Stimulated activated CD8-positive, alpha-beta memory T cell treated with anti-CD3 and anti-CD28 coated beads, Interleukin-4, amount 100 ng/mL, for 24 hours (primary cell): Measurements from ENCODE around the gene DNAH3.

ENCODE experiments used
- DNase-seq: peaks from one replicate; pipeline ENCODE4 v3.0.0-alpha.2; 2020; ENCODE audit warnings: low read depth

DNAH3 gene

GRCh38 chr16:20903899-20904506, 246.6 kb downstream of the DNAH3 start:
- DNase-seq: no peak

DNA sequence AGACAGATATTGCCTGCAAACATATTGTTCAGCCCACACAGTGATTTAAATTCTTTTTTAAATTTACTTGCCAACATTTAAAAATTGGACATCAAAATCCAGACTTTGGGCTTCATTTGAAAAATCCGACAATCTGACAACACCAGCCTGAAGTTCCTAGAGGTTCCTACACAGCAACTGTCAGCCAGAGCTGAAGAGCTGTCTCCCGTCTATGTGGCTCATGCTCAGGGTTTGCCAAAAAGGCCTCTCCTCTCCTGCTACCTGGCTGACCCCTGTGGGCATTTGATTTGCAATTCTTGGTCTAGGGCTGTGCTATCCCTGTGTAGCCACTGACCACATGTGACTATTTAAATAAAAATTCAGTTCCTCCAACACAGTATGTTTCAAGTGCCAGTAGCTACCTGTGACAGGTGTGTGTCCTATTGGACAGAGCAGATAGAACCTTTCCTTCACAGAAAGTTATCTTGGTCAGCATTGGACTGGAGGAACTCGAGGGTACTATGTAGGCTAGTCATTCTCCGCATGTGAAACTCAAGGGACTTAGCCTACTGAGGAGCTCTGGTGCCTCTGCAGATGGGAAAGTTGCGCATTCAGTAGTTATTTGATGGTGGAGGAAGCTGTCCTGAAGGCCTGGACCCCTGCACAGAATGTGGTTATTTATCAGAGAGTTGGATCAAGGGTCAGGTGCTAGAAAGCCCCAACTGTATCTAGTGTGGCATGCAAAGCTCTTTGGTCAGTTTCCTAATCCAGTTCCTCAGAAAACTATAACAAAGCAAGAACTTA, 247.3 kb downstream of the DNAH3 start:
- no peak for DNase-seq

DNA sequence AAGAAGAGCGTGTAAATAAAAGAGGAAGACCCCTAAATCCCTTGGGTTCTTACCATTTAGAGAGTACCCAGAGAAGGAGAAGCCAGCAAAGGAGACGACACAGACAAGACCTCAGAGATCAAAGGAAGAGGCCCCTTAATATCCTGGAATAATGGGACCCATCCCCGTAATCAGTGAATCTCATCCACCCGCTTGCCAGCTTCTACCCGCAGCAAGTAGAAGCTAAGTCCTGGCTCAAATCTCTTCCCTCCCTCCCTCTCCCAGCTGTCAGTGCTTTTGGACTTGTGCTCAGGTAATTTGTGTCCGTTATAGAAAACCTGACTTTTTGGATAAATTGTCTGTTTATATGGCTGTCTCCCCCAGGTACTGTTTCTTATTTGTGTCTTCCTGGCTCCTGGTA, 248.2 kb downstream of the DNAH3 start:
- no peak for DNase-seq

GRCh38 chr16:20901436-20902112, 249.1 kb downstream of the DNAH3 start:
- DNase-seq: peak; percentile 1

GRCh38 chr16:20901068-20901435, 249.6 kb downstream of the DNAH3 start:
- DNase-seq: no peak

DNA sequence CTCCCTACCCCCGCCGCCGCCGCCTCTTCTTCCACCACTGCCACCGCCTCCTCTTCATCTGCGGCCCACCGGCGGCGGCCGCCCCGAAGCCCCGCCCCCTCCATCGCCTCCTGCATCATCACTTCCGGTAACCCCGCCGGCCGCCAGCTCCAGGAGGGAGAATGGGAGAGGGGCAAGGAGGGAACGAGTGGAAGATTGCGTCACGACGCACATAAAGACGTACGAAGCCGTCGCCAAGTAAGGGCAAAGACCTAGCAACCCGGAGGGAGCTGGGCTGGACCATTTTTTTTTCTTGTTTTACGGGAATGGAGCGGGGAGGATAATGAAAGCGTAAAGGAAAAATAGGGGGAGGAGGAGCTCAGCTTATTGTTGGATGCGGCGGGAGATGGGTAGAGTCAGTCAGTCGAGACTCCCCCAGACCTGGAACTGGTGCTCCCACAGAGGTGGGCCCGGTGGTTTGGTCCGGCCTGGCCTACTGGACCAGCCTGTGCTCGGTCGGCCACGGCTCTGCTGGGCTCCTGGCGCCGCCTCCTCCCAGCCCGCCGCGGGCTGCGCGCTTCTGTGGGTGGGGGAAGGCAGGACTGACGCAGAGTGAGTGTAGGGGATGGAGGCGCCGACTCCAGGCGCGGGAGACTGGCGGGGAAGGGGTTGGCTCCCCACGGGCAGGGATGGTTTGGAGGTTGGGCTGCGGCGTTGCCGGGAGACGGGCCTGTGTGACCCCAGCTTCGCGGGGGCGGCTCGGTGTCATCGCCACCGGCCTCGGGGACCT, 250.2 kb downstream of the DNAH3 start, which contains the start of the genes DCUN1D3 and LYRM1:
TSS of gene DCUN1D3 (minus strand) at position 60 of the 769 bp plus-strand sequence. CDS start 37,820 bp downstream, outside the sequence.
TSS of gene LYRM1 (plus strand) at position 473 of the 769 bp plus-strand sequence. CDS start 14,785 bp downstream, outside the sequence.
- DNase-seq: peak; percentile 84

DNA sequence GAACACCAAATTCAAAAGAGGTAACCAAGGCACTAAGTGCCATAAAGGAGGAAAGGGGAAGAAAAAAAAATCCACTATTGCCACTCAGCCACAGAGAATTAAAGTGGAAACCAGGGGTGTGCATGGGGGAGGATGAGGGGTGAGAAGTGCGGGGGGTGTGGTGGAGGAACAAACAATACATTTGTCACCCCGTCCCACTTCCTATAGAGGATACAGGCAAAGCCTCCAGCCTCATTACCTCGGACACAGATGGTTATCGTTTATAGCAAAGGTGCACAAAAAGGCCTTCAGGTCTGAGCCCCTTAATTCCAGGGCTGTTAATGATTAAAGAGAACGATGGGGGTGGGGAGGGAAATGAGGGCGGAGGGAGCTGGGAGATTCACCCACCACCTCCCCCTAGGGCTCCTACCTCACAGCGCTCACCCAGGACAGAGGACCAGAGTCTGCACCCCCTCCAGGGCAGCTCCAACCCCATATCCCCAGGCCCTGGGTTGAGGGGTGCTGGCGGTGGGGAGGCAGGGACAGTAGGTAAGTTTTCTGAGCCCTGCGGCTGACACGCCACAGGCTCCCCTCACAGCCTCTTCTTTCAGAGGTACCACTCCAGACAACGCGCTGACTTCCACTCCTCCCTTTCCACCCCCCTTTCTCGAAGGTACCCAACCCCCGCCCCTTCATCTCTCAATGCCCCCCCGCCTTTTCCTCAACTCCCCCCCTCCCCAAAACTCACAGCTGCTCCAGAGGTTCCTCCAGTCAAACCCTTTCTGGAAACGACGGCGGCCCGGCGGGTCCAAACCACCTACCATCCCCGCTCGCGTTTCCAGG, 251.0 kb downstream of the DNAH3 start:
- DNase-seq: peak; percentile 5

- DNase-seq: no peak
These were observed 251.6 kb downstream of the DNAH3 start for GRCh38 chr16:20899071-20899470.

GRCh38 chr16:20897922-20898321, 252.7 kb downstream of the DNAH3 start:
- DNase-seq: no peak

GRCh38 chr16:20897253-20897897, 253.3 kb downstream of the DNAH3 start:
- no peak for DNase-seq

GRCh38 chr16:20894388-20894787, 256.3 kb downstream of the DNAH3 start:
- DNase-seq: no peak

- DNase-seq: no peak
These were observed 260.9 kb downstream of the DNAH3 start for GRCh38 chr16:20889625-20890275.

DNA sequence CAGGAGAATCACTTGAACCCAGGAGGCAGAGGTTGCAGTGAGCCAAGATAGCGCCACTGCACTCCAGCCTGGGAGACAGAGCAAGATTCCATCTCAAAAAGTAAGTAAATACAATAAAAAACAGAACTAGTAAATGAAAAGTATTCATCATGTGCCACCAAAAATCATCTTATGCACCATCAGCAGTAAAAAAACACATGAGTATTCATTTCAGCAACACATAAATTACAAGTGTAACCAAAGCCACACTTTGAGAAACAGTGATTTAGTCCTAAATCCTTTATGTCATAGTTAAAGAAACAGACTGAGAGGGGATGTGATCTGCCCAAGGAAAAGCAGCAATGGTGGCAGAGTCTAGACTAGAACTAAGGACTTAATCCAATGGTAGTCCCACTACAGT, 263.4 kb downstream of the DNAH3 start:
- no peak for DNase-seq

DNA sequence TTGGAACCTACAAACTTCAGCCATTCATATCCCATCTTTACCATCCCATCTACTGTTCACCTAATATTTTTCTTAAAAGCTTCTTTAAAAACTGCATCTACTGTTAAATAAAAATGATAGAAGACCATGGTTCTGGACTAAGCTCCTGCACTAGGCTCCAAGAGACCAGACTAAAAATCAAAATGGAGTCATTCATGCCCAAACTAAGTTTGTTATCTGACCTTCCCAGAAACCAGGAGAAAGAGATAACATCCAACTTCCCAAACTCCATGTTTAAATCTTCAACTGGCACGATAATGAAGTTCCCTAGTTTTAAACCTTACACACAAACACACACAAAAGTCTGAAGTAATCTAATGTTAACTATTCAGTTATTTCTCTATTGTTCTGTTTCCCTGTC, 264.3 kb downstream of the DNAH3 start:
- no peak for DNase-seq

GRCh38 chr16:20884240-20884556, 266.4 kb downstream of the DNAH3 start:
- DNase-seq: no peak

DNA sequence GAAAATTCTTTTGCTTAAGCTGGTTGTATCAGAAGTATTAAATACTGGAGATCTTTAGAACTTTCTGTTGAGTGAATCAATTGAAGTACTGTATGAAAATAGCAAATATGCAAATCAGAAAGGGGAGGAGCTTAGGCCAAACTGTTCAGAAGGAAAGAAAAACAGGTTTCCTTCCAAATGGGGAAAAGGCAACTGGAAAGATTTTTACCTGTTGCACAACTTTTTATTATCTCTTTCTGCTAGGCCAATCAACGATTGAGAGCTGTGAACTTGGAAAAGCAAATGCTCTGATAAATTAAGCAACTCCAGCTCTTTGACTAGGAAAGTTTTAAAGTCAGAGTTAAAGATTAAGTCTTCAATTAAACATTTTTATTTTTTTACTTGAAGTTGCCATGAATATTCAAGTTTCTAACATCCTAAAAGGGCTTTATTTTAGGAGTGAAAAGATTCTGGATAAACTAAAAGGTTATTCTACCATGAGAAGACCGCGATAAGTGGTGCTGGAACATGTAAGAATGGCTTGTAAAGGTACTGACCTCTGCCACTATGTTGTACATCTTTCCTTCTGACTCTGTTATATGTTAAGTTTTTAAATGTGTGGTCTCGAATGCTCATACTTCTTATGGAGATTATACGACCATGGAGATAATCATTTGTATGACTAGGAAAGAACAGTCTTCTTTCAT, 266.9 kb downstream of the DNAH3 start:
- no peak for DNase-seq
